Measurements from ENCODE around the gene CCNI.
A peak's percentile ranks its signal among the peaks of the same experiment; 100 is the strongest.

CCNI gene, protein sequence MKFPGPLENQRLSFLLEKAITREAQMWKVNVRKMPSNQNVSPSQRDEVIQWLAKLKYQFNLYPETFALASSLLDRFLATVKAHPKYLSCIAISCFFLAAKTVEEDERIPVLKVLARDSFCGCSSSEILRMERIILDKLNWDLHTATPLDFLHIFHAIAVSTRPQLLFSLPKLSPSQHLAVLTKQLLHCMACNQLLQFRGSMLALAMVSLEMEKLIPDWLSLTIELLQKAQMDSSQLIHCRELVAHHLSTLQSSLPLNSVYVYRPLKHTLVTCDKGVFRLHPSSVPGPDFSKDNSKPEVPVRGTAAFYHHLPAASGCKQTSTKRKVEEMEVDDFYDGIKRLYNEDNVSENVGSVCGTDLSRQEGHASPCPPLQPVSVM

DNA sequence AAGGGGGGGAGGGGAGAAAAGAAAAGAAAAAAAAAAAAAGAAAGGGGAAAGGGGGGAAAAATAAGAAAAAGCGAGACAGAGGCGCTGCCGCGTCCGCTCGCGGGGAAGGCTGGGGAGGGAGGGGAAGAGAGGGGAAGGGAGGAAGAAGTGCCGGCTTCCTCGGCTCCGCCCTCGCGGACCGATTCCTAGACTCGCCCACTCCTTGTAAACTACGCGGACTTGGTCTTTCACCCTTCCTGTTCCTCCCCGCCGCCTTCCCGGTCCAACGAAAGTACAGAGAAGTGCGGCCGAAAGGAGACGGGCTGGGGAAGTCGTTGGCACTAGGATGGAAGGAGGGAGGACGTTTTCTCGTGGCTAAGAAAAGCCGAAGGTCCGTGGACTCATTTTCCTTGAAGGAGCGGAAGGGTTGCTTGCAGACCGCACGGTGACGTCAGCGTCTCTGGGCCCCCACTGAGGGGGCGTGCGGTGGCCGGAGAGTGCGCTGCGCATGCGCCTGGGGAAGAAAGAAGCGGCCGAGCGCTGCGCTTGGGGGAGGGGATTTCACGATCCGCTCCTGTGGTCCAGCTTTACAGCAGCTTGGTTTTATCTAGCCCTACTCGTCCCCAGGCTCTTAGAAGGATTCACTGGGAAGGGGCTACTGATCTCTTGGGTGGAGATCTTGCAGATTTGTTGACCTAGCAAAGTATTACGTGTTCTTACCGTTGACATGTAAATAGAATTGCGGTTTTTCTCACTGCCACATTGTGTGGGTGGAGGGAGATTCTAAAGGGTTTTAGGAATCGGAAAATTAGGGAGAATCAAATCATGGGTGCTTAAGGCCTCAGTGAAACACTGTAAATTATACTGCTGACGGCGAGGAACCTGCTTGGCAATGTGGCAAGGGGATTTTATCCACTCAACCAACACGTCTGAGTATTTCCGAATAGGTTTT lies at the start of gene CCNI:
TSS of gene CCNI (minus strand) at position 121 of the 931 bp plus-strand sequence. CDS start 9,627 bp downstream, outside the sequence.
- Histone ChIP-seq H3K36me3 (no peaks in the 10 kb centered on the region), H3K4me1 (ENCODE audit: control insufficient read depth in 1 of 2, insufficient read depth in 1 of 2, low read depth in 1 of 2, low read length in 1 of 2) (peaks cover 54 to 55% of the 10 kb centered on the region in 2 experiments), H3K9me3 (no peaks in the 10 kb centered on the region), H3K27ac (peak within 1 kb of the TSS; percentile 99), H3K27me3 (no peaks in the 10 kb centered on the region), H3K4me3 (ENCODE audit: low read depth in 1 of 2, low read length in 1 of 2) (peak within 1 kb of the TSS; percentile 91 to 95)
- TF ChIP-seq, protein P1, sequence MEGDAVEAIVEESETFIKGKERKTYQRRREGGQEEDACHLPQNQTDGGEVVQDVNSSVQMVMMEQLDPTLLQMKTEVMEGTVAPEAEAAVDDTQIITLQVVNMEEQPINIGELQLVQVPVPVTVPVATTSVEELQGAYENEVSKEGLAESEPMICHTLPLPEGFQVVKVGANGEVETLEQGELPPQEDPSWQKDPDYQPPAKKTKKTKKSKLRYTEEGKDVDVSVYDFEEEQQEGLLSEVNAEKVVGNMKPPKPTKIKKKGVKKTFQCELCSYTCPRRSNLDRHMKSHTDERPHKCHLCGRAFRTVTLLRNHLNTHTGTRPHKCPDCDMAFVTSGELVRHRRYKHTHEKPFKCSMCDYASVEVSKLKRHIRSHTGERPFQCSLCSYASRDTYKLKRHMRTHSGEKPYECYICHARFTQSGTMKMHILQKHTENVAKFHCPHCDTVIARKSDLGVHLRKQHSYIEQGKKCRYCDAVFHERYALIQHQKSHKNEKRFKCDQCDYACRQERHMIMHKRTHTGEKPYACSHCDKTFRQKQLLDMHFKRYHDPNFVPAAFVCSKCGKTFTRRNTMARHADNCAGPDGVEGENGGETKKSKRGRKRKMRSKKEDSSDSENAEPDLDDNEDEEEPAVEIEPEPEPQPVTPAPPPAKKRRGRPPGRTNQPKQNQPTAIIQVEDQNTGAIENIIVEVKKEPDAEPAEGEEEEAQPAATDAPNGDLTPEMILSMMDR (IDR thresholded peaks at IDR 0.05) = peak; percentile 18

DNA sequence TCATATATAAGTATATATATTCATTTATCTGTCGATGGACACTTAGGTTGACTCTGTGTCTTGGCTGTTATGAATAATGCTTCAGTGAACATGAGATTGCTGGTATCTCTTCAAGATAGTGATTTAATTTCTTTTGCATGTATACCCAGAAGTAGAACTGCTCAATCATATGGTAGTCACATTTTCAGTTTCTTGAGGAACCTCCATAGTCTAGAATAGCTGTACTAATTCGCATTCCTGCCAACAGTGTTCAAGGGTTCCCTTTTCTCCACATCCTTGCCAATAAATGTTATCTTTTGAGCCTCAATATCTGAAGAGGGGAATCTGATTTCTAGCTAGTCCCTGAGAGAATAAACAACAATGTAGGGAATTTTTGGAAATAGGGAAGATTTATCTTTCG lies 48.8 kb upstream of the CCNI start:
- no peak overlapping the region for H3K27ac ChIP-seq
- TF ChIP-seq, protein P1 (IDR thresholded peaks at IDR 0.05) = no peak
- no peaks in the 10 kb centered on the region for H3K27me3 ChIP-seq
- H3K36me3 ChIP-seq = no peaks in the 10 kb centered on the region
- H3K4me3 ChIP-seq (ENCODE audit: low read depth in 1 of 2, low read length in 1 of 2) = no peak overlapping the region
- H3K4me1 ChIP-seq (ENCODE audit: control insufficient read depth in 1 of 2, insufficient read depth in 1 of 2, low read depth in 1 of 2, low read length in 1 of 2) = peaks cover 36 to 43% of the 10 kb centered on the region in 2 experiments
- H3K9me3 ChIP-seq = no peaks in the 10 kb centered on the region

DNA sequence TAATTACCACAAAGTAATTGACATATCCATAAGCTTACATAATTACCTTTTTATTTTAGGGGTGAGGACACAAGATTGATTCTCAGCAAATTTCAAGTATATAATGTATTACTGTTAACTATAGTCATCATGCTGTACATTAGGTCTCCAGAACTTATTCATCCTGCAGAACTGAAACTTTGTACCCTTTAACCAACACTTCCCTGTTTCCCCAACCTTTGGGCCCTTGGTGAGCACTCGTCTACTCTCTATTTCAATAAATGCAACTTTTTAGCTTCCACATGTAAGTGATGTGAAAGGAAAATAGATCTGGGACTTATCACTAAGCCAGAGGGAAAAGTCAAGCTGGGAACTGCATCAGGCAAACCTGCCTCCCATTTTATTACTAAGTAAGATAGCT lies 47.6 kb upstream of the CCNI start:
- peaks cover 36 to 42% of the 10 kb centered on the region in 2 experiments for H3K4me1 ChIP-seq (ENCODE audit: control insufficient read depth in 1 of 2, insufficient read depth in 1 of 2, low read depth in 1 of 2, low read length in 1 of 2)
- TF ChIP-seq, protein P1 (IDR thresholded peaks at IDR 0.05) = no peak
- H3K27ac ChIP-seq = no peak overlapping the region
- H3K27me3 ChIP-seq = no peaks in the 10 kb centered on the region
- H3K4me3 ChIP-seq (ENCODE audit: low read depth in 1 of 2, low read length in 1 of 2) = no peak overlapping the region
- no peaks in the 10 kb centered on the region for H3K9me3 ChIP-seq
- no peaks in the 10 kb centered on the region for H3K36me3 ChIP-seq

DNA sequence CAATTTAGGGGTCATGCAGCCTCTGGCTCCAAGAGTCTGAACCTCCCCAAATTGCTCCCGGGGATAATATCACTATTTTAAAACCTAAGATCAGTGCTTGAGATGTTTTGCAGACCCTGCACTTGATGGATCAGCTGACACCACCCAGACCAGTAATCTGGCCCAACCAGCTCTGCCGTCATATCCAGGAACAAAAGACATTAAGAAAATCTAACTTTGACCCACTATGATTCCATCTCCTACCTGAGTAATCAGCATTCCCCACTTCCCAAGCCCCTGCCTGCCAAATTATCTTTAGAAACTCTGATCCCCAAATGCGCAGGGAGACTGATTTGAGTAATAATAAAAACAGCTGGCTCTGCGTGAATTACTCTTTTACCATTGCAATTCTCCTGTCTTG lies 46.9 kb upstream of the CCNI start:
- TF ChIP-seq, protein P1 (IDR thresholded peaks at IDR 0.05) = no peak
- Histone ChIP-seq H3K4me3 (ENCODE audit: low read depth in 1 of 2, low read length in 1 of 2) (no peak overlapping the region), H3K36me3 (no peaks in the 10 kb centered on the region), H3K27me3 (no peaks in the 10 kb centered on the region), H3K4me1 (ENCODE audit: control insufficient read depth in 1 of 2, insufficient read depth in 1 of 2, low read depth in 1 of 2, low read length in 1 of 2) (peaks cover 30 to 34% of the 10 kb centered on the region in 2 experiments), H3K9me3 (no peaks in the 10 kb centered on the region), H3K27ac (peak overlapping the region; percentile 20)

DNA sequence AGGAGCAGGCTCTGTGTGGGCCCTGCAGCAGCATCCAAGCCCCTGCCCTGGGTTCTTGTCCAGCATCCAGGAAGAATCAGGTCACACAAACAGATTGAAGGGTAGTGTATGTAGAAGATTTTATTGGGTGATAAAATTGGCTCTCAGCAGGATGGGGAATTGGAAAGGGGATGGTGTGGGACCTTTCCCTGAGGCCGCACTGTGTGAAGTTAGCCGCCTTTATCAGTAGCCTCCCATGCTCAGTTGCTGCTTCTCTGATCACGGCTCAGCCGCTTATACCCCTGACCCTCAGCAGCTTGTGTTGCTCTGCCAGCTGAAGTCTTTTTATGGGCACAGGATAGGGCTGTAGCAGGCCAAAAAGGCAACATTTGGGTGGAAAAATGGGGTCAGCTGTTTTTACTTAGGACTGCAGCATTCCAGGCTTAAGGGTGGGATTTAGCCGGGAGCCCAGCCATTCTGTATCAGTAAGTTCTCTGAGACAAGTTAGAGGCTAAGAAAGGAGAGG lies 46.0 kb upstream of the CCNI start:
- TF ChIP-seq, protein P1 (IDR thresholded peaks at IDR 0.05) = no peak
- no peak overlapping the region for H3K27ac ChIP-seq
- no peaks in the 10 kb centered on the region for H3K27me3 ChIP-seq
- H3K36me3 ChIP-seq = no peaks in the 10 kb centered on the region
- H3K4me3 ChIP-seq (ENCODE audit: low read depth in 1 of 2, low read length in 1 of 2) = no peak overlapping the region
- H3K4me1 ChIP-seq (ENCODE audit: control insufficient read depth in 1 of 2, insufficient read depth in 1 of 2, low read depth in 1 of 2, low read length in 1 of 2) = peaks cover 21 to 26% of the 10 kb centered on the region in 2 experiments
- no peaks in the 10 kb centered on the region for H3K9me3 ChIP-seq

All from neutrophil (primary cell).